Activated gamma-delta T cell treated with anti-CD3 and anti-CD28 coated beads, Interleukin-2, amount 50 U/mL, for 16 hours (primary cell): Measurements from ENCODE around the gene SMIM45.
A peak's percentile ranks its signal among the peaks of the same experiment; 100 is the strongest.

Source experiments
- DNase-seq: peaks from one replicate; pipeline ENCODE4 v3.0.0-alpha.2; 2020; ENCODE audit warnings: low read depth

SMIM45 gene

GRCh38 chr22:41970601-41971000 is 18.7 kb downstream of the SMIM45 start:
- no peak for DNase-seq

GRCh38 chr22:41971431-41971830 is 19.5 kb downstream of the SMIM45 start:
- DNase-seq: no peak

- DNase-seq: no peak
Observed at GRCh38 chr22:41974691-41975290, 22.8 kb downstream of the SMIM45 start.

- DNase-seq: no peak
Observed at GRCh38 chr22:41975299-41976069, 23.5 kb downstream of the SMIM45 start.

GRCh38 chr22:41976070-41976901 is 24.3 kb downstream of the SMIM45 start:
- DNase-seq: no peak

- no peak for DNase-seq
Observed at GRCh38 chr22:41976961-41977566, 25.1 kb downstream of the SMIM45 start.

GRCh38 chr22:41978732-41979131 is 26.8 kb downstream of the SMIM45 start:
- DNase-seq: no peak

- DNase-seq: no peak
Observed at GRCh38 chr22:41979423-41980250, 27.7 kb downstream of the SMIM45 start.

- no peak for DNase-seq
Observed at GRCh38 chr22:41982865-41983264, 30.9 kb downstream of the SMIM45 start.

GRCh38 chr22:41983513-41984405 is 31.8 kb downstream of the SMIM45 start:
- no peak for DNase-seq

- DNase-seq: no peak
Observed at GRCh38 chr22:41987276-41987675, 35.3 kb downstream of the SMIM45 start.

GRCh38 chr22:41989246-41989645 is 37.3 kb downstream of the SMIM45 start:
- DNase-seq: no peak

GRCh38 chr22:41991111-41991510 is 39.2 kb downstream of the SMIM45 start:
- DNase-seq: no peak

- no peak for DNase-seq
Observed at GRCh38 chr22:41992496-41992895, 40.5 kb downstream of the SMIM45 start.

- no peak for DNase-seq
Observed at GRCh38 chr22:41995211-41995610, 43.3 kb downstream of the SMIM45 start.

GRCh38 chr22:41996826-41997225 is 44.9 kb downstream of the SMIM45 start:
- no peak for DNase-seq

- DNase-seq: peak; percentile 81
Observed at GRCh38 chr22:41998361-41999261, 46.7 kb downstream of the SMIM45 start, which contains the start of gene WBP2NL. TSS of gene WBP2NL (plus strand) at chr22:41998788. CDS start at chr22:41998819, 31 bp downstream.

- DNase-seq: no peak
Observed at GRCh38 chr22:42000466-42000865, 48.5 kb downstream of the SMIM45 start.

GRCh38 chr22:42001121-42001520 is 49.2 kb downstream of the SMIM45 start:
- no peak for DNase-seq
